Spleen (tissue), 7 donors: ENCODE measurements around the gene PLA2G6.

Experiments
- CTCF ChIP-seq, 11 experiments: fragments of 200-600 bp in 7 of 11; fragments of 450-650 bp in 4 of 11; sonication (generic) in 4 of 11; IDR thresholded peaks in 8 of 11; conservative IDR thresholded peaks in 3 of 11; 1 replicate in 7 of 11; 2 replicates in 4 of 11; pipeline versions ENCODE4 v1.4.0 to v1.8.0; 2016 to 2021; ENCODE audit warnings: antibody characterized with exemption in 11 of 11, inconsistent platforms in 4 of 11, mild to moderate bottlenecking in 1 of 11
- POLR2A ChIP-seq, 3 donors: fragments of 450-650 bp; IDR thresholded peaks; one replicate each; pipeline ENCODE4 v1.5.1; 2017; ENCODE audit warnings: antibody characterized with exemption in 3 of 3, mild to moderate bottlenecking in 1 of 3
- POLR2AphosphoS5 ChIP-seq, 3 donors: sonication (generic); formaldehyde crosslinking; IDR thresholded peaks; one replicate each; pipeline ENCODE4 v1.5.1; 2017; ENCODE audit warnings: antibody characterized with exemption in 3 of 3
- donor health status: DM: no; HTN: no; CAD: no; lungs with moderate emphysema.
- donor health status: DM: no; HTN: no; CAD: no.
- donor health status: DM: no; HTN: no; CAD: no.

GRCh38 chr22:38192475-38192863 is 10.8 kb upstream of the PLA2G6 start:
- no peak for TF ChIP-seq CTCF (IDR thresholded peaks at IDR 0.05 in 8 of 11, conservative IDR thresholded peaks at IDR 0.05 in 3 of 11)
- no peak for TF ChIP-seq POLR2A (IDR thresholded peaks at IDR 0.05)
- TF ChIP-seq POLR2AphosphoS5 (IDR thresholded peaks at IDR 0.05): no peak
